ENCODE results near the gene EFCAB13.
"Not testable (repeated sequence)": the region's sequence is repeated elsewhere in the genome, so short reads cannot be mapped to it uniquely, and the experiment has no call there.

EFCAB13 gene

DNA sequence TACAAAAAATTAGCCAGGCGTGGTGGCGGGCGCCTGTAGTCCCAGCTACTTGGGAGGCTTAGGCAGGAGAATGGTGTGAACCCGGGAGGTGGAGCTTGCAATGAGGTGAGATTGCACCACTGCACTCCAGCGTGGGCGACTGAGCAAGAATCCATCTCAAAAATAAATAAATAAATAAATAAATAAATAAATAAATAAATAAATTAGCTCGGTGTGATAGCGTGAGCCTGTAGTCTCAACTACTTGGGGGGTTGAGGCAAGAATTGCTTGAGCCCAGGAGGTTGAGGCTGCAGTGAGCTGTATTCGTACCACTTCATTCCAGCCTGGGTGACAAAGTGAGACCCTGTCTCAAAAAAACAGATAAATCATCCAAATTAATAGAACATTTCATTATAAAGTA, 108.5 kb downstream of the EFCAB13 start:
- DNase-seq = not testable (repeated sequence)

DNA sequence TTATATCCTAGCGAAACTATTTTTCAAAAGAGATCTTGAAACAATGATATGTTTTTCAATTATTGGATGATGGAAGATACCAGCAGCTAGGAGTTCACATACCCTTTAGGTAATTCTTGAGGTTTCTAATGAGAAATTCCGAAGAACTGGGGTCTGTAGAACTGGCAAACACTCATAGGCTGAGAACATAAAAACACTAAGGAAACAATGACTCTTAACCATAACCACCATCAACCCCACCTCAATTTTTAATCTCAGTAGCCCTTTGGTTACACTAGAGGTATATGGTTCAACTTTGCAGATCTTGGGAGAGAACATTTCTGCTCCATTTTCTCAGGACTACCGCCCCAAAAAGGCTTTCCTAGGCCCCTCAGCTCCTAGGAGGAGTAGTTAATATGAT, 141.4 kb downstream of the EFCAB13 start:
- no peak for DNase-seq

DNA sequence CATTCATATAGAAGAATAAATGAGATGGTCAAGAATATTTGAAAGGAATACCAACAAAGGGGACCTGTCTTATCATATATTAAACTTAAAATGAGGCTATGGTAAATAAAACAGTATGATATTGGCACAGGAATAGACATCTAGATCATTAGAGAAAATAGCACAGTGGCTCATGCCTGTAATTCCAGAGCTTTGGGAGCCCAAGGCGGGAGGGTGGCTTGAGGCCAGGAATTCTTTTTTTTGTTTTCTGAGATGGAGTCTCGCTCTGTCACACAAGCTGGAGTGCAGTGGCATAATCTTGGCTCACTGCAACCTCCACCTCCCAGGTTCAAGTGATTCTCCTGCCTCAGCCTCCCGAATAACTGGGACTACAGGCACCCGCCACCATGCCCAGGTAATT, 143.2 kb downstream of the EFCAB13 start:
- not testable (repeated sequence) for DNase-seq

DNA sequence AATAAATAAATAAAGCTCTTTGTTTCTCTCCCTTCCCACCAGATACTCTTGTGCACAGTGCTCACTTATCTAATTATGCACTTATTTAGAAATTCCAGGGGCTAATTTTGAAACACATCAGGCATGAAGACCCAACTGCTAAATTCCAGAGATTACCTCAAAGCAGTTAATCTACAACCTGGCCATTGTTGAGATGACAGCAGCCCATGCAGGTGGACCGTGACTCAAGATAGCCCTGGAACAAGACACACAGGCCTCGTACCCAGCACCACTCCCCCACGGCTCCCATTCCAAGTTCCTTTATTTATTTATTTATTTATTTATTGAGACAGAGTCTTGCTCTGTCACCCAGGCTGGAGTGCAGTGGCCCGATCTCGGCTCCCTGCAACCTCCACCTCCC, 147.1 kb downstream of the EFCAB13 start:
- no peak for DNase-seq

DNA sequence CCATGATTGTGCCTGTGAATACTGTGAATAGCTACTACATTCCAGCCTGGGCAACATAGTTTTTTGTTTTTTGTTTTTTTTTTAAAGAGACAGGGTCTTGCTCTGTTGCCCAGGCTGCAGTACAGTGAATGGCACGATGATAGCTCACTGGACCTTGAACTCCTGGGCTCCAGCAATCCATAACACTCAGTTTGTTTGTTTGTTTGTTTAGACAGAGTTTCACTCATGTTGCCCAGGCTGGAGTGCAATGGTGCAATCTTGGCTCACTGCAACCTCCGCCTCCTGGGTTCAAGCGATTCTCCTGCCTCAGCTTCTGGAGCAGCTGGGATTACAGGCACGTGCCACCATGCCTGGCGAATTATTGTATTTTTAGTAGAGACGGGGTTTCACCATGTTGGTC, 148.3 kb downstream of the EFCAB13 start:
- not testable (repeated sequence) for DNase-seq
